ENCODE results near the gene TEX22. TPM values are rescaled to one million over a fixed set of nuclear protein-coding genes. Genes with fewer than 3 reads are reported as not detected.
A peak's percentile ranks its signal among the peaks of the same experiment; 100 is the strongest.

The TEX22 gene
- total RNA-seq, 1 donor from 2014 or later: 4.8 TPM

DNA sequence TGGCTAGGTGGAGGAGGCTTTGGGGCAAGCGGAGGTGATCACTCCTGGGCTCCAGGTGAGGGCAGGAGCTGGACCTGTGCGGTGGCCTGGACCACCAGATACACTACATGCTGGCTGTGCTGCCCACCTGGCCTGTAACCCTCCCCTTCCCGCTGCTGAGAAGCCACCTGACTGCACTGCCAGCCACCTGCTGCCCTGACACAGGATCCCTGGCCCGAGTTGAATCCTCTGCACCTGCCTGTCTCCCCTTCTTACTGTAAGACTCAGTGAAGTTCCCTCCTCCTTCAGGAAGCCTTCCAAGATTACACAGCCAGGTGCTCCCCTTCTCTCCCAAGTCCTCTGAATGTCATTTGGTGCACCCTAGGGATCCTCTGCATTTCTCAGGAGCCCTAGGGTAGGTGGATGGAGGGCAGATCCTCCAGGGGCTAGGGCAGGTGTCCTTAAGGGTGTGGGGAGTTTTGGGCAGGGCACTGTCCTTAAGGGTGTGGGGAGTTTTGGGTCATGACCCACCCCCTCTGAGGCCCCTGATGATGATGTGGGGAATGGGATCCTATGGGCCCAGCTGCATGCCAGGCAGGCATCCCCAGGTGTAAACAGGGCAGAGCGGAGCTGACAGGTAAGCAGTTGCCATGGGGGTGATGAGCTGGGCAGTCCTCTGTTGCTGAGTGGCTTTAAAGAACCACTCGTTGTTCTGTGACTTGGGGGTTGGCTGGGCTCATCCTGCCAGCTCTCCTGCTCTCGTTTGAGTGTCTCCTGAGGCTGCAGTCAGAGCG is 14.6 kb downstream of the TEX22 start:
- Mint-ChIP-seq H3K36me3 (peaks cover 5% of the 10 kb centered on the region), H3K27me3 (ENCODE audit: low read depth) (peaks cover 49% of the 10 kb centered on the region), H3K27ac (no peak overlapping the region), H3K4me3 (peak overlapping the region; percentile 12), H3K4me1 (peaks cover 8% of the 10 kb centered on the region), H3K9me3 (no peaks in the 10 kb centered on the region)
- no peak for DNase-seq (ENCODE audit: low spot score in 2 of 2, unreplicated experiment in 2 of 2)
- TF ChIP-seq, protein P1, sequence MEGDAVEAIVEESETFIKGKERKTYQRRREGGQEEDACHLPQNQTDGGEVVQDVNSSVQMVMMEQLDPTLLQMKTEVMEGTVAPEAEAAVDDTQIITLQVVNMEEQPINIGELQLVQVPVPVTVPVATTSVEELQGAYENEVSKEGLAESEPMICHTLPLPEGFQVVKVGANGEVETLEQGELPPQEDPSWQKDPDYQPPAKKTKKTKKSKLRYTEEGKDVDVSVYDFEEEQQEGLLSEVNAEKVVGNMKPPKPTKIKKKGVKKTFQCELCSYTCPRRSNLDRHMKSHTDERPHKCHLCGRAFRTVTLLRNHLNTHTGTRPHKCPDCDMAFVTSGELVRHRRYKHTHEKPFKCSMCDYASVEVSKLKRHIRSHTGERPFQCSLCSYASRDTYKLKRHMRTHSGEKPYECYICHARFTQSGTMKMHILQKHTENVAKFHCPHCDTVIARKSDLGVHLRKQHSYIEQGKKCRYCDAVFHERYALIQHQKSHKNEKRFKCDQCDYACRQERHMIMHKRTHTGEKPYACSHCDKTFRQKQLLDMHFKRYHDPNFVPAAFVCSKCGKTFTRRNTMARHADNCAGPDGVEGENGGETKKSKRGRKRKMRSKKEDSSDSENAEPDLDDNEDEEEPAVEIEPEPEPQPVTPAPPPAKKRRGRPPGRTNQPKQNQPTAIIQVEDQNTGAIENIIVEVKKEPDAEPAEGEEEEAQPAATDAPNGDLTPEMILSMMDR (IDR thresholded peaks at IDR 0.05; ENCODE audit: unreplicated experiment): no peak

DNA sequence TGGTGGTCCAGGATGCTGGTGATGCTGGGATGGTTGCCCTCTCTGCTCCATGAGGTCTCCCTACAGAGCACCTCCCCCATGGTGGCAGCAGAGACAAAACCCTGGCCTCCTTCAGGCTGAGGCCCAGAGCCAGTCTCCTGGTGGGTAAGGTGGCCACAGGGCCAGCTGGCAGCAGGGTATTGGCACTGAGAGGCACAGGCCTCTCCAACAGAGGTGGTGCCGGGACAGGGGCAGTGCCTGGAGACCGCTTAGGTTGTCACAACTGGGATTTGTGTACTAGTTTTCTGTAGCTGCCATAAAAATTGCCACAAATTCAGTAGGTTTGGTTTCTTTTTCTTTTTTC is 15.2 kb downstream of the TEX22 start:
- Mint-ChIP-seq H3K4me3 (no peak overlapping the region), H3K27me3 (ENCODE audit: low read depth) (peaks cover 47% of the 10 kb centered on the region)

DNA sequence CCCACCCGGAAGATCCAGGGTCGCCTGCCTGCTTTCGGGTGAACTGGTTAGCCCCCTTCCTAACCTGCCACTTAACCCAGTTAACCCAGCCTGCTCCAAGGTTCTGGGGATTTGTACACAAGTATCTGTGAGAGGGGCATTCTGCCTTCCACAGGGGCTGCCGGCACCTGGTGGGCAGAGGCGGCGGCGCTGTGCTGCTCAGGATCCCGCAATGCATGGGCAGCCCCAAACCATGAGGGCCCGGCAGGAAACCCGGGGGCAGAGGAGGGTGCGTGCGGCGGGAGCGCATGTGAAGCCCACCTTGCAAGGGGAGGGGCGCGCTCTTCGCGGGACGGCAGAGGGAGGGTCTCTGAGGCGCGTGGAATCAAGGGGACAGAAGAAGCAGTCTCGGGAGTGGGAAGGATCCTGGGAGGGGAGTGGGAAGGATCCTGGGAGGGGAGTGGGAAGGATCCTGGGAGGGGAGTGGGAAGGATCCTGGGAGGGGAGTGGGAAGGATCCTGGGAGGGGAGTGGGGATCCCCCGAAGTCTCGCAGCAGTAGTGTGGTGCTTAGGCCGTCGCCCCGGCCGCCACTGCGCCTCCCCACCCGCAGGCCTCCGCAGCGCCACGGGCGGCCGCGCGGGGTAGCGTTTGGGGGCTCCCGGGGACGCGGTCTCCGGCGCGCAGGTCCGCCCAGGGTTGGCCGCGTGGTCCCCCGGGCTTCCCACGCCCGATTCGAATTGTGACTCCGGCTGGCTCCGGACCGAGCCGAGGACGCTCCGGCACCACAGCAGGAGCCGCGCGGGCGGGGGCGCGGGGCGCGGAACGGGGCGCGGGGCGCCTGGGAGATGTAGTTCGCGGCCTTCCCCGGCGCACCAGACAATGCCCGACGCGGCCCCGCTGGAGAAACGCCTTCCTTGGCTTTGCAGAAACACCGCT is 16.4 kb downstream of the TEX22 start:
- H3K9me3 Mint-ChIP-seq: no peaks in the 10 kb centered on the region
- H3K4me1 Mint-ChIP-seq: peaks cover 17% of the 10 kb centered on the region
- peak; percentile 46 to 78 for DNase-seq (ENCODE audit: low spot score in 2 of 2, unreplicated experiment in 2 of 2)
- peaks cover 37% of the 10 kb centered on the region for H3K27me3 Mint-ChIP-seq (ENCODE audit: low read depth)
- H3K4me3 Mint-ChIP-seq: peak overlapping the region; percentile 70
- peaks cover 5% of the 10 kb centered on the region for H3K36me3 Mint-ChIP-seq
- TF ChIP-seq, protein P1 (IDR thresholded peaks at IDR 0.05; ENCODE audit: unreplicated experiment): peak; percentile 50
- H3K27ac Mint-ChIP-seq: peak overlapping the region; percentile 21

More for the DNA sequence above, 15.2 kb downstream of the TEX22 start:
- no peak for DNase-seq (ENCODE audit: low spot score in 2 of 2, unreplicated experiment in 2 of 2)
- peaks cover 10% of the 10 kb centered on the region for H3K4me1 Mint-ChIP-seq
- no peaks in the 10 kb centered on the region for H3K9me3 Mint-ChIP-seq
- peaks cover 5% of the 10 kb centered on the region for H3K36me3 Mint-ChIP-seq
- no peak overlapping the region for H3K27ac Mint-ChIP-seq
- TF ChIP-seq, protein P1 (IDR thresholded peaks at IDR 0.05; ENCODE audit: unreplicated experiment): no peak

DNA sequence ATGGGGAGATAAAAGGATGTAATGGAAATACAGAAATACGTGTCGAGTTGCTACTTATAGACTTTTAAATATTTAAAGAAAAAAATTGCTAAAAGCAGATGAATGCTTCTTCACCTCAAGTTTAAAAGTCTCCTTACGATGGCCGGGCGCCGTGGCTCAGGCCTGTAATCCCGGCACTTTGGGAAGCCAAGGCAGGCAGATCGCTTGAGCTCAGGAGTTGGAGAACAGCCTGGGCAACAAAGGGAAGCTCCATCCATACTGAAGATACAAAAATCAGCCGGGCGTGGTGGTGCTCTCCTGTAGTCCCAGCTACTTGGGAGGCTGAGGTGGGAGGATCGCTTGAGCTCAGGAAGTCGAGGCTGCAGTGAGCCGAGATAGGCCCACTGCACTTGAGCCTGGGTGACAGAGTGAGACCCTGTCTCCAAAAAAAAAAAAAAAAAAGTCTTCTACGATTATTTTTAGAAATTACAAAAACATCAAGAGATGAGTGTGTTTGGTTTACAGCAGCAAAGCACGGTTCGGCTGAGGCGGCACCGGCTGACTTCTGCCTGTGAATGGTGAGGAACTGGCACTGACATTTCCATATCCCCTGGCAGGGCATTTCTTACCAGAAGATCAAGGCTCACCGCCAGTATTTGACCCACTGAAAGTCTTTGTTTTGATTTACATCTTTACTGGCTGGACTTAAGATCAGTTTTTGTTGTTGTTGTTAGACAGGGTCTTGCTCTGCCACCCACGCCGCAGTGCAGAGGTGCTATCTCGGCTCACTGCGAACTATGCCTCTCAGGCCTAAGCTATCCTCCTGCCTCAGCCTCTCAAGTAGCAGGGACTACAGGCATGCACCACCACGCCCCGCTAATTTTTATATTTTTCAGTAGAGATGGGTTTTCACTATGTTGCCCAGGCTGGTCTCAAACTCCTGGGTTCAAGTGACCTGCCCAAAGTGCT is 17.4 kb downstream of the TEX22 start:
- H3K9me3 Mint-ChIP-seq: no peaks in the 10 kb centered on the region
- peaks cover 17% of the 10 kb centered on the region for H3K4me1 Mint-ChIP-seq
- TF ChIP-seq, protein P1 (IDR thresholded peaks at IDR 0.05; ENCODE audit: unreplicated experiment): no peak
- DNase-seq (ENCODE audit: low spot score in 2 of 2, unreplicated experiment in 2 of 2): no peak
- peaks cover 3% of the 10 kb centered on the region for H3K36me3 Mint-ChIP-seq
- no peak overlapping the region for H3K27ac Mint-ChIP-seq
- peaks cover 26% of the 10 kb centered on the region for H3K27me3 Mint-ChIP-seq (ENCODE audit: low read depth)
- peak overlapping the region; percentile 70 for H3K4me3 Mint-ChIP-seq

DNA sequence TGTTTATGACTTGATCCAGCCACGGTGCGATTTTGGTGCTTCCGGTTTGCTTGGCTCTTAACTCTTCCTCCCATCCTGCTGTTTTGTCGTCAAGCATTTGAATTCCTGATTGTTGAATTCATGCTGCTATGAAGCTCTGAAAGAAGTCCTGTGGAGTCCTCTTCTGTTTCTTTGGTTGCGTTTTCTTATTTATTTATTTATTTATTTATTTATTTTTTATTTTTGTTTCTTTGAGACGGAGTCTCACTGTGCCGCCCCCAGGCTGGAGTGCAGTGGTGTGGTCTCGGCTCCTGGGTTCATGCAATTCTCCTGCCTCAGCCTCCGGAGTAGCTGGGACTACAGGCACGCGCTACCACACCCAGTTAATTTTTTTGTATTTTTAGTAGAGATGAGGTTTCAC is 18.3 kb downstream of the TEX22 start:
- no peak for DNase-seq (ENCODE audit: low spot score in 2 of 2, unreplicated experiment in 2 of 2)
- TF ChIP-seq, protein P1 (IDR thresholded peaks at IDR 0.05; ENCODE audit: unreplicated experiment): no peak
- H3K9me3 Mint-ChIP-seq: no peaks in the 10 kb centered on the region
- peak overlapping the region; percentile 36 for H3K4me3 Mint-ChIP-seq
- H3K4me1 Mint-ChIP-seq: peaks cover 22% of the 10 kb centered on the region
- no peak overlapping the region for H3K27ac Mint-ChIP-seq
- H3K36me3 Mint-ChIP-seq: peaks cover 2% of the 10 kb centered on the region
- peaks cover 20% of the 10 kb centered on the region for H3K27me3 Mint-ChIP-seq (ENCODE audit: low read depth)
